Caco-2 (cell line): ENCODE data around the gene CAPZB. TPM values are rescaled to one million over a fixed set of nuclear protein-coding genes. Genes with fewer than 3 reads are reported as not detected.

ENCODE experiments used
- BruUV-seq: library from RNA; stranded (reverse); fragments of 400-500 nt; replicated peaks from 2 replicates; lab custom pipeline; 2021; lab: Mats Ljungman, UMichigan
- CTCF ChIA-PET: fragments of 300-600 bp; sonication (Branson Sonifier 250); formaldehyde crosslinking; loops from one replicate; lab custom pipeline; 2022; ENCODE audit warnings: antibody characterized with exemption; lab: Charles Lee
- POLR2A ChIA-PET: fragments of 300-600 bp; sonication (Branson Sonifier 250); formaldehyde crosslinking; loops from one replicate; lab custom pipeline; 2022; ENCODE audit warnings: antibody characterized with exemption; lab: Charles Lee
- DNase-seq, 2 experiments: peaks; one replicate each; pipeline versions ENCODE4 v3.0.0 to v3.0.0-alpha.2; 2020 to 2022
- H3K27me3 ChIP-seq: replicated peaks from 2 replicates; pipeline ENCODE4 v1.6.0; 2011; ENCODE audit warnings: low read length; ENCODE audit not compliant: control insufficient read depth, insufficient read depth
- H3K36me3 ChIP-seq: 2 replicates; pipeline ENCODE4 v1.5.1; 2011; ENCODE audit warnings: low read length; ENCODE audit not compliant: control insufficient read depth, insufficient read depth
- H3K4me1 ChIP-seq: fragments of 250-450 bp; sonication (Bioruptor Pico); 2 replicates; pipeline ENCODE4 v1.5.1; 2020; ENCODE audit warnings: mild to moderate bottlenecking
- H3K4me3 ChIP-seq: 2 replicates; pipeline ENCODE4 v1.5.1; 2011; ENCODE audit warnings: low read depth, mild to moderate bottlenecking, control low read depth, low read length
- H3K9me3 ChIP-seq: fragments of 250-450 bp; sonication (Bioruptor Pico); 2 replicates; pipeline ENCODE4 v1.5.1; 2020; ENCODE audit warnings: mild to moderate bottlenecking, moderate library complexity
- H3K27ac Mint-ChIP-seq: one replicate; pipeline ENCODE4 v1.8.0; 2022; ENCODE audit warnings: mixed read lengths; ENCODE audit not compliant: unreplicated experiment
- H3K27me3 Mint-ChIP-seq: one replicate; pipeline ENCODE4 v1.8.0; 2022; ENCODE audit warnings: mixed read lengths; ENCODE audit not compliant: insufficient read depth, unreplicated experiment
- H3K36me3 Mint-ChIP-seq: one replicate; pipeline ENCODE4 v1.8.0; 2022; ENCODE audit warnings: mild to moderate bottlenecking, mixed read lengths; ENCODE audit not compliant: insufficient read depth, unreplicated experiment
- H3K4me1 Mint-ChIP-seq: one replicate; pipeline ENCODE4 v1.8.0; 2022; ENCODE audit warnings: low read depth, mixed read lengths; ENCODE audit not compliant: unreplicated experiment
- H3K4me3 Mint-ChIP-seq: one replicate; pipeline ENCODE4 v1.8.0; 2022; ENCODE audit warnings: mild to moderate bottlenecking, moderate library complexity, mixed read lengths; ENCODE audit not compliant: unreplicated experiment
- H3K9me3 Mint-ChIP-seq: one replicate; pipeline ENCODE4 v1.8.0; 2022; ENCODE audit warnings: mixed read lengths; ENCODE audit not compliant: unreplicated experiment
- intact Hi-C: fragments of 100-400 bp; cut with micrococcal nuclease; formaldehyde crosslinking; loops from one replicate; pipeline ENCODE4 v1.10.0; 2022; ENCODE audit not compliant: unreplicated experiment
- total RNA-seq: library from RNA; stranded (reverse); gene quantifications from 2 replicates; pipeline ENCODE4 v1.2.3, GENCODE V29; 2022
- TF ChIP-seq, protein P1 (sequence below), 2 experiments: fragments of 200-600 bp in 1 of 2; IDR thresholded peaks; 1 replicate in 1 of 2; 2 replicates in 1 of 2; pipeline versions ENCODE4 v1.5.1 to v1.8.0; 2011 to 2022; ENCODE audit warnings: antibody characterized with exemption in 1 of 2, control low read depth in 1 of 2, inconsistent platforms in 1 of 2, low read depth in 1 of 2, low read length in 1 of 2, mild to moderate bottlenecking in 1 of 2, moderate library complexity in 1 of 2; ENCODE audit not compliant: insufficient read depth in 1 of 2, severe bottlenecking in 1 of 2, unreplicated experiment in 1 of 2

CAPZB gene
- total RNA-seq, 1 experiment from 2014 or later, result 205 TPM

DNA sequence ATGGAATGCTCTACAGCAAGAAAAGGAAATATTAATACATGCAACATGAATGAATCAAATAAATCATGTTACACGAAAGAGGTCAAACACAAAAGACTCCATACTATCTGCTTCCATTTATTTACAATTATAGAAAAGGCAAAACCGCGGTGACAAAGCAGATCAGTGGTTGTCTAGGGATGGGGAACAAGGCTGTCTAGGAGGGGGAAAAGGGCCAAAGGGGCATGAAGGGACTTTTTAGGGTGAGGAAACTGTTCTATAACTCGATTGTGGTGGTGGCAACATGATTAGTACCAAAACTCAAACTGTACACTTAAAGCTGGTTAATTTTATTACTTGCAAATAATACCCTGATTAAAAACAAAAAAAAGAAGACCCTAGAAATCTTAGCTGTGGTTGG, 20.6 kb downstream of the CAPZB start:
- Histone ChIP-seq H3K4me3 (no peak overlapping the region), H3K36me3 (no peaks in the 10 kb centered on the region), H3K9me3 (no peaks in the 10 kb centered on the region), H3K27me3 (no peaks in the 10 kb centered on the region), H3K4me1 (peaks cover 26% of the 10 kb centered on the region)
- H3K36me3 Mint-ChIP-seq, result peaks cover 11% of the 10 kb centered on the region
- ChIA-PET POLR2A (no interaction called here), CTCF (no interaction called here)
- TF ChIP-seq, protein P1, sequence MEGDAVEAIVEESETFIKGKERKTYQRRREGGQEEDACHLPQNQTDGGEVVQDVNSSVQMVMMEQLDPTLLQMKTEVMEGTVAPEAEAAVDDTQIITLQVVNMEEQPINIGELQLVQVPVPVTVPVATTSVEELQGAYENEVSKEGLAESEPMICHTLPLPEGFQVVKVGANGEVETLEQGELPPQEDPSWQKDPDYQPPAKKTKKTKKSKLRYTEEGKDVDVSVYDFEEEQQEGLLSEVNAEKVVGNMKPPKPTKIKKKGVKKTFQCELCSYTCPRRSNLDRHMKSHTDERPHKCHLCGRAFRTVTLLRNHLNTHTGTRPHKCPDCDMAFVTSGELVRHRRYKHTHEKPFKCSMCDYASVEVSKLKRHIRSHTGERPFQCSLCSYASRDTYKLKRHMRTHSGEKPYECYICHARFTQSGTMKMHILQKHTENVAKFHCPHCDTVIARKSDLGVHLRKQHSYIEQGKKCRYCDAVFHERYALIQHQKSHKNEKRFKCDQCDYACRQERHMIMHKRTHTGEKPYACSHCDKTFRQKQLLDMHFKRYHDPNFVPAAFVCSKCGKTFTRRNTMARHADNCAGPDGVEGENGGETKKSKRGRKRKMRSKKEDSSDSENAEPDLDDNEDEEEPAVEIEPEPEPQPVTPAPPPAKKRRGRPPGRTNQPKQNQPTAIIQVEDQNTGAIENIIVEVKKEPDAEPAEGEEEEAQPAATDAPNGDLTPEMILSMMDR (IDR thresholded peaks at IDR 0.05; ENCODE audit: insufficient read depth in 1 of 2, low read depth in 1 of 2, low read length in 1 of 2, severe bottlenecking in 1 of 2, unreplicated experiment in 1 of 2), result no peak
- DNase-seq, result no peak
- BruUV-seq, result no TSS peak
- no peaks in the 10 kb centered on the region for H3K9me3 Mint-ChIP-seq
- H3K27ac Mint-ChIP-seq, result no peak overlapping the region
- no peak overlapping the region for H3K4me3 Mint-ChIP-seq
- intact Hi-C loops, result no loop called here
- peaks cover 27% of the 10 kb centered on the region for H3K4me1 Mint-ChIP-seq
- no peaks in the 10 kb centered on the region for H3K27me3 Mint-ChIP-seq

DNA sequence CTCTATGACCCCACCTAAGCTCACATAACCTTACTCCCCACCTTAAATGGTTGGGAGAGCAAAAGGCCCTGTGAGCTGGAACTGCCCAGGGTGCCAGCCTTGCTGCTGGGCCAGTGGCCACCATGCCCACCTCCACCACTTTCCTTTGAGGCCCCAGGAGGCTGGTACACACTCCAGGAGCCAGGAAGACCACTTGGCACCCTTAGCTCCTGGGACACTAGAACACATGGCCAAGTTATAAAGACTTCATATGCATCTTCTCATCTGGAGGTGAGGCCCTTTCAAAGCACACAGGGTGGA, 21.9 kb downstream of the CAPZB start:
- Mint-ChIP-seq H3K4me1 (peaks cover 19% of the 10 kb centered on the region), H3K27ac (no peak overlapping the region), H3K4me3 (no peak overlapping the region), H3K36me3 (peaks cover 15% of the 10 kb centered on the region), H3K27me3 (no peaks in the 10 kb centered on the region), H3K9me3 (no peaks in the 10 kb centered on the region)
- ChIA-PET POLR2A (no interaction called here), CTCF (no interaction called here)
- Histone ChIP-seq H3K27me3 (no peaks in the 10 kb centered on the region), H3K4me1 (peaks cover 15% of the 10 kb centered on the region), H3K36me3 (no peaks in the 10 kb centered on the region), H3K9me3 (no peaks in the 10 kb centered on the region), H3K4me3 (no peak overlapping the region)
- intact Hi-C loops, result no loop called here
- no TSS peak for BruUV-seq
- DNase-seq, result no peak
- TF ChIP-seq, protein P1 (IDR thresholded peaks at IDR 0.05; ENCODE audit: insufficient read depth in 1 of 2, low read depth in 1 of 2, low read length in 1 of 2, severe bottlenecking in 1 of 2, unreplicated experiment in 1 of 2), result no peak

DNA sequence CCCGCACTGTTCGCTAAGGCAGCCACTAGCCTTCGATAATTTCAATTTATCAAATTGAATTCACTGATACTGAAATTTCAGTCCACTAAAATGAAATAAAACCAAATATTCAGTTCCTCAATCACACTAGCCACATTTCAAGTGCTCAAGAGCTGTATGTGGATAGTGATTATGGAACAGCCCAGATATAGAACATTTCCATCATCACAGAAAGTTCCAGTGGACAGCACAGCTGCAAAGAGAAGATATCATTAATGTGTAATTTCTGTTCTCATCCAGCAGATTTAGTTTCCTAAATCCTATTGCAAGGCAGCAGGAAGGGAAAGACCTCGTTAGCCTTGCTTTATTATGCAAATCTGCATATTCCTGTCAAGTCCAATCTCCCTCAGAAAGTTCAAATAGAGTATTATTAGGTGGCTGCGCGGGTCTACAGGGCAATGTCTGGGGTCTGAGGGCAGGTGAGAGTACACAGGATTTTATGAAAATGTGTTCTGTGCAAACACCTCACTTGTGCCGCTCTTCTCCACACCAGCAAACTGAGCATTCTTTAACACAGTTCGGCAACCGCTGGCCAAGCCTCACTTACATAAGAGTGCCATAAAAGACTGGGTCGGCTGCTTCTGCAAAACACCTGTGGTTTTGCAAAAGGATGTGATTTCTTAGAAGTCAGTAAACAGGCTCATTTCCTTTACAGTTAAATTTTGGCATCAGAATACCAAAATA, 22.4 kb downstream of the CAPZB start:
- no peaks in the 10 kb centered on the region for H3K9me3 ChIP-seq
- Mint-ChIP-seq H3K27me3 (no peaks in the 10 kb centered on the region), H3K27ac (no peak overlapping the region), H3K9me3 (no peaks in the 10 kb centered on the region), H3K36me3 (peaks cover 15% of the 10 kb centered on the region), H3K4me1 (peaks cover 16% of the 10 kb centered on the region), H3K4me3 (no peak overlapping the region)
- intact Hi-C loops, result no loop called here
- BruUV-seq, result no TSS peak
- DNase-seq, result no peak
- H3K36me3 ChIP-seq, result no peaks in the 10 kb centered on the region
- H3K4me1 ChIP-seq, result peaks cover 10% of the 10 kb centered on the region
- TF ChIP-seq, protein P1 (IDR thresholded peaks at IDR 0.05; ENCODE audit: insufficient read depth in 1 of 2, low read depth in 1 of 2, low read length in 1 of 2, severe bottlenecking in 1 of 2, unreplicated experiment in 1 of 2), result no peak
- no peak overlapping the region for H3K4me3 ChIP-seq
- POLR2A ChIA-PET, result no interaction called here
- CTCF ChIA-PET, result no interaction called here
- H3K27me3 ChIP-seq, result no peaks in the 10 kb centered on the region
